ENCODE data around the gene MTA1. TPM values are rescaled to one million over a fixed set of nuclear protein-coding genes. Genes with fewer than 3 reads are reported as not detected.

MTA1 gene
- total and polyA plus RNA-seq, 2 of the 8 experiments (the other 6 are each of a cell fraction or from before 2014, with no cell fraction given) = 73.9 to 221 TPM

DNA sequence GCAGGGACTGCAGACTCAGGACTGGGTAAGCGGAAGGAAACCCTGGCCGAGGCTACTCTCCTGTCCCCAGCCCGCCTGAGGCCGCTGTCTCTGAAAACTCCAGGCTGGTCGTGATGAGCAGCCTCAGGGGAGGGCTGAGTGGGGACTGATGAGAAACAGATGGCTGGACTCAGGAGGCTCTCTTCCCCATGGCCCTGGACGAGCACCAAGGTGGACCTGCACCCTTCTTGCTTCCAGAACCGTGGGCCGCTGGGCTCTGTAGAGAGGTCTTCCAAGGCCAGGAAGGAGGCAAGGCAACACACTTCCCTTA is 20.2 kb upstream of the MTA1 start:
- Histone ChIP-seq H3K4me1 (replicated peaks in 1 of 4; ENCODE audit: control insufficient read depth in 3 of 4, insufficient read depth in 4 of 4, low read length in 3 of 4) (peaks cover 0 to 9% (median 3%) of the 10 kb centered on the region in 4 experiments; a peak in 4 of 7 replicates), H3K56ac (replicated peaks; ENCODE audit: insufficient read length, low read depth, low read length) (no peak overlapping the region), H4K5ac (ENCODE audit: insufficient read length, low read depth, low read length) (no peak overlapping the region), H2BK12ac (ENCODE audit: low read depth, low read length) (no peak overlapping the region), H3K23ac (ENCODE audit: insufficient read length) (no peak overlapping the region), H3K27me3 (replicated peaks in 1 of 4; ENCODE audit: control insufficient read depth in 3 of 4, extremely low read depth in 1 of 4, insufficient read depth in 3 of 4, low read length in 3 of 4) (peaks cover 0 to 19% (median 8%) of the 10 kb centered on the region in 4 experiments; a peak in 3 of 7 replicates), H3K4me3 (ENCODE audit: extremely low read depth in 1 of 4, insufficient read depth in 2 of 4, low read depth in 3 of 4, low read length in 4 of 4) (peak overlapping the region in 1 of 4 experiments; percentile 71; a peak in 2 of 8 replicates), H2BK15ac (ENCODE audit: low read length) (no peak overlapping the region), H4K20me1 (replicated peaks in 1 of 2; ENCODE audit: control insufficient read depth in 1 of 2, insufficient read depth in 2 of 2, low read length in 2 of 2) (no peaks in the 10 kb centered on the region), H2AFZ (ENCODE audit: low read length) (no peak overlapping the region), H3K14ac (ENCODE audit: insufficient read length) (no peak overlapping the region), H3K9ac (replicated peaks in 1 of 4; ENCODE audit: extremely low read depth in 1 of 4, low read depth in 3 of 4, low read length in 3 of 4) (no peak overlapping the region), H3K4ac (replicated peaks; ENCODE audit: insufficient read length, low read depth, low read length) (no peak overlapping the region), H3K23me2 (ENCODE audit: low read depth, low read length) (peaks cover 3% of the 10 kb centered on the region; the same call in 1 of the 2 replicates), H3K36me3 (ENCODE audit: control insufficient read depth in 2 of 4, insufficient read depth in 4 of 4, low read length in 3 of 4) (peaks cover 0 to 17% (median 2%) of the 10 kb centered on the region in 4 experiments; a peak in 3 of 8 replicates), H3K18ac (ENCODE audit: extremely low read depth, low read length) (no peak overlapping the region), H3K79me1 (ENCODE audit: low read depth, low read length) (no peaks in the 10 kb centered on the region), H4K91ac (replicated peaks; ENCODE audit: insufficient read length, low read length) (no peak overlapping the region), H3K4me2 (ENCODE audit: insufficient read depth in 1 of 2, low read depth in 2 of 2, low read length in 2 of 2) (no peak overlapping the region), H4K8ac (ENCODE audit: extremely low read depth, insufficient read depth, low read length) (no peak overlapping the region; the same call in 1 of the 2 replicates), H3K9me3 (ENCODE audit: insufficient read depth in 2 of 2, low read depth in 1 of 2, low read length in 1 of 2) (peaks cover 35 to 54% of the 10 kb centered on the region in 2 experiments), H2BK20ac (ENCODE audit: low read length) (no peak overlapping the region), H2BK5ac (ENCODE audit: low read depth, low read length) (no peak overlapping the region), H2AK5ac (ENCODE audit: low read depth, low read length) (no peak overlapping the region), H3K79me2 (ENCODE audit: control insufficient read depth in 1 of 2, insufficient read depth in 2 of 2, low read length in 2 of 2) (no peaks in the 10 kb centered on the region), H3K27ac (ENCODE audit: low read depth, low read length) (no peak overlapping the region), H2BK120ac (replicated peaks; ENCODE audit: low read depth, low read length) (no peak overlapping the region)
- FAIRE-seq = no peak
- CTCF ChIA-PET (ENCODE audit: partially characterized antibody) = interaction anchor here (1.0 to 1.4 kb wide), 5 partner anchors 12 to 339 kb away, joined by 3 to 4 read pairs (median 3); no protein-coding TSS in a partner anchor
- 93% methylated on average over 8 of the region's 8 CpGs; no CpG with 5 or more reads in 1 of the 2 experiments for WGBS, 2 experiments (ENCODE audit: extremely low coverage in 1 of 2, insufficient coverage in 1 of 2, insufficient read length in 1 of 2, insufficient replicate concordance in 2 of 2, low coverage in 1 of 2, low lambda C conversion rate in 2 of 2, missing lambda C conversion rate in 1 of 2)
- DNase-seq (ENCODE audit: low read depth in 1 of 2, low spot score in 2 of 2) = no peak
- POLR2A ChIA-PET (ENCODE audit: partially characterized antibody) = interaction anchor here (0.7 to 2.8 kb wide), 5 partner anchors 9 to 35 kb away, joined by 3 to 9 read pairs (median 3); no protein-coding TSS in a partner anchor
- TF ChIP-seq CBX5 (IDR thresholded peaks at IDR 0.05; ENCODE audit: low read depth, low read length) = no peak
- TF ChIP-seq MAX (IDR thresholded peaks at IDR 0.05) = no peak
- TF ChIP-seq FOSL1 (IDR thresholded peaks at IDR 0.05; ENCODE audit: insufficient read depth, low read depth, low read length) = no peak
- no peak for TF ChIP-seq RAD21 (IDR thresholded peaks at IDR 0.05 in 1 of 2, conservative IDR thresholded peaks at IDR 0.05 in 1 of 2; ENCODE audit: low read depth in 2 of 2, low read length in 2 of 2)
- TF ChIP-seq SP2 (IDR thresholded peaks at IDR 0.05; ENCODE audit: low read length) = no peak
- TF ChIP-seq TEAD4 (IDR thresholded peaks at IDR 0.05; ENCODE audit: low read depth, low read length) = no peak
- no peak for TF ChIP-seq MAFK (IDR thresholded peaks at IDR 0.05; ENCODE audit: low read depth, low read length)
- TF ChIP-seq BACH1 (IDR thresholded peaks at IDR 0.05; ENCODE audit: low read length) = no peak
- TF ChIP-seq SUZ12 (IDR thresholded peaks at IDR 0.05; ENCODE audit: low read length) = no peak
- no peak for TF ChIP-seq RNF2 (IDR thresholded peaks at IDR 0.05; ENCODE audit: borderline replicate concordance, low read depth, low read length, missing control alignments, poor library complexity, severe bottlenecking)
- no peak for TF ChIP-seq GABPA (IDR thresholded peaks at IDR 0.05; ENCODE audit: borderline replicate concordance, insufficient read depth, low read length)
- TF ChIP-seq, protein P1, sequence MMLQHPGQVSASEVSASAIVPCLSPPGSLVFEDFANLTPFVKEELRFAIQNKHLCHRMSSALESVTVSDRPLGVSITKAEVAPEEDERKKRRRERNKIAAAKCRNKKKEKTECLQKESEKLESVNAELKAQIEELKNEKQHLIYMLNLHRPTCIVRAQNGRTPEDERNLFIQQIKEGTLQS (IDR thresholded peaks at IDR 0.05; ENCODE audit: insufficient read depth, low read depth, low read length) = no peak

All from H1 (cell line).